ENCODE data around the gene NR1H4.
"Not testable (repeated sequence)": the region's sequence is repeated elsewhere in the genome, so short reads cannot be mapped to it uniquely, and the experiment has no call there.

NR1H4 gene

DNA sequence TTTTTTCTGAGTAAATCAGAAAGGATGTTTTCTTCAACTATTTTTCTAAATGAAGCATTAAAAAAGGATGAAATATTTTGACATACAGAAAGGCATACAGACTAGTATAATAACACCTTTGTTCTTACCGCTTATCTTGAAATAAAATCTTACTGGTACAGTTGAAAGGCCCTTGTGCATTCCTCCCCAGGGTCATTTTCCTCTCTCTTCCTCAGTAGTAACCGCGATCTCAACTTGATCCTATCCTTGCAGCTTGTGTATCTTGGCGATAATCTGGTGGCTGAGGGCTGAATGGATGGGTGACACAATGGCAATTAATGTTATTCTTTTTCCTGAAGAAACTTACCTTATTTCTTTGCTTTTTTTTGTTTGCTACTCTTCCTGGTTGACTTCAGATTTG is 118.3 kb downstream of the NR1H4 start:
- H3K36me3 ChIP-seq (replicated peaks; ENCODE audit: insufficient read depth, low read length), result no peaks in the 10 kb centered on the region
- no peak overlapping the region for H2AFZ ChIP-seq (ENCODE audit: low read length)
- H3K9me3 ChIP-seq (replicated peaks; ENCODE audit: insufficient read depth, low read length), result no peaks in the 10 kb centered on the region
- H4K20me1 ChIP-seq (ENCODE audit: insufficient read depth, low read length), result no peaks in the 10 kb centered on the region
- H3K79me2 ChIP-seq (ENCODE audit: low read length), result no peaks in the 10 kb centered on the region
- no peak overlapping the region for H3K9ac ChIP-seq (ENCODE audit: low read length)
- TF ChIP-seq, protein P1, sequence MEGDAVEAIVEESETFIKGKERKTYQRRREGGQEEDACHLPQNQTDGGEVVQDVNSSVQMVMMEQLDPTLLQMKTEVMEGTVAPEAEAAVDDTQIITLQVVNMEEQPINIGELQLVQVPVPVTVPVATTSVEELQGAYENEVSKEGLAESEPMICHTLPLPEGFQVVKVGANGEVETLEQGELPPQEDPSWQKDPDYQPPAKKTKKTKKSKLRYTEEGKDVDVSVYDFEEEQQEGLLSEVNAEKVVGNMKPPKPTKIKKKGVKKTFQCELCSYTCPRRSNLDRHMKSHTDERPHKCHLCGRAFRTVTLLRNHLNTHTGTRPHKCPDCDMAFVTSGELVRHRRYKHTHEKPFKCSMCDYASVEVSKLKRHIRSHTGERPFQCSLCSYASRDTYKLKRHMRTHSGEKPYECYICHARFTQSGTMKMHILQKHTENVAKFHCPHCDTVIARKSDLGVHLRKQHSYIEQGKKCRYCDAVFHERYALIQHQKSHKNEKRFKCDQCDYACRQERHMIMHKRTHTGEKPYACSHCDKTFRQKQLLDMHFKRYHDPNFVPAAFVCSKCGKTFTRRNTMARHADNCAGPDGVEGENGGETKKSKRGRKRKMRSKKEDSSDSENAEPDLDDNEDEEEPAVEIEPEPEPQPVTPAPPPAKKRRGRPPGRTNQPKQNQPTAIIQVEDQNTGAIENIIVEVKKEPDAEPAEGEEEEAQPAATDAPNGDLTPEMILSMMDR (IDR thresholded peaks at IDR 0.05; ENCODE audit: low read length), result no peak
- no peak for TF ChIP-seq EZH2phosphoT487 (IDR thresholded peaks at IDR 0.05; ENCODE audit: low read length)
- TF ChIP-seq EZH2 (optimal IDR thresholded peaks at IDR 0.05; ENCODE audit: low read depth, low read length), result no peak
- H3K9me2 ChIP-seq (replicated peaks; ENCODE audit: insufficient read depth, low read length), result no peaks in the 10 kb centered on the region
- no peaks in the 10 kb centered on the region for H3K4me1 ChIP-seq (ENCODE audit: low read length)
- no peaks in the 10 kb centered on the region for H3F3A ChIP-seq (ENCODE audit: insufficient read depth, low read length)
- H3K4me3 ChIP-seq (ENCODE audit: low read length), result no peak overlapping the region
- H3K4me2 ChIP-seq (ENCODE audit: low read depth, low read length), result no peak overlapping the region
- H3K27ac ChIP-seq (ENCODE audit: low read length), result no peak overlapping the region
- H3K27me3 ChIP-seq (replicated peaks; ENCODE audit: insufficient read depth, low read length), result no peaks in the 10 kb centered on the region
- DNase-seq, result no peak

DNA sequence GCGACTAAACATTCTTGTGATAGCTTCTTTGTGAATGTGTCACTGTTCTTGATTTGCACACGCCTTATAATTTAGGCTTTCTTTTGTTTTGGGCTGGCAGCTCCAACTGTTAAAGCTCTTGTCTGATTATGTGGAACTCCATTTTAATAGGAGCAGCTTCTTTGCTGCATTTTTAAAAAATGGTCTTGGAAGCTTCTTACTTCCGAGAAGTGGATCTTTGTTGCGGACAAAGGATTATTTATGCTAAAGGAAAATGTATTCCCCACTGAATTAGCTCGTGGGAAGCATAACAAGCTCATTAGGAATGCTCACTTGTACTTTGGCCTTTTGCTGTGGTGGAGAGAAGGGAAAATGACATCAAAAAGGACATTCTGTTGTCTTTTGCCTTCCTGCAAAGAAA is 119.8 kb downstream of the NR1H4 start:
- Histone ChIP-seq H3K4me1 (ENCODE audit: low read length) (no peaks in the 10 kb centered on the region), H3K27ac (ENCODE audit: low read length) (no peak overlapping the region), H3K9me3 (replicated peaks; ENCODE audit: insufficient read depth, low read length) (no peaks in the 10 kb centered on the region), H3K27me3 (replicated peaks; ENCODE audit: insufficient read depth, low read length) (no peaks in the 10 kb centered on the region), H3K4me2 (ENCODE audit: low read depth, low read length) (no peak overlapping the region), H3K79me2 (ENCODE audit: low read length) (no peaks in the 10 kb centered on the region), H3K36me3 (replicated peaks; ENCODE audit: insufficient read depth, low read length) (no peaks in the 10 kb centered on the region), H4K20me1 (ENCODE audit: insufficient read depth, low read length) (no peaks in the 10 kb centered on the region), H3K9me2 (replicated peaks; ENCODE audit: insufficient read depth, low read length) (no peaks in the 10 kb centered on the region), H3K4me3 (ENCODE audit: low read length) (no peak overlapping the region), H3K9ac (ENCODE audit: low read length) (no peak overlapping the region), H3F3A (ENCODE audit: insufficient read depth, low read length) (no peaks in the 10 kb centered on the region), H2AFZ (ENCODE audit: low read length) (no peak overlapping the region)
- TF ChIP-seq, protein P1 (IDR thresholded peaks at IDR 0.05; ENCODE audit: low read length), result no peak
- TF ChIP-seq EZH2phosphoT487 (IDR thresholded peaks at IDR 0.05; ENCODE audit: low read length) (no peak), EZH2 (optimal IDR thresholded peaks at IDR 0.05; ENCODE audit: low read depth, low read length) (no peak)
- no peak for DNase-seq

DNA sequence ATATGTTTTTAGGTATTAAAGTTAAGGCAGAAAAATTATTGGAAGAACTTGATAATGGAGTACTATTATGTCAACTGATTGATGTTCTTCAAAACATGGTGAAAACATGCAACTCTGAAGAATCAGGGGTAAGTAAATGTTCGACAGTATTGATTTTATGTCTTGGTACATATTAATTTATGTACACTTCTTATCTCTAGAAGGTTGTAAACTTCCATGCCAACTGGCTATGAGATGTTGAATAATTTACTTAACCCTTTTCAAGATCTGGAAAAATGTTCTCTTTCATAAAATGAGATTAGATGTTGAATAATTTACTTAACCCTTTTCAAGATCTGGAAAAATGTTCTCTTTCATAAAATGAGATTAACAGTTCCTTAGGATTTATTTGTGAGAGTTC is 128.0 kb downstream of the NR1H4 start:
- H3K27ac ChIP-seq (ENCODE audit: low read length), result no peak overlapping the region
- TF ChIP-seq EZH2phosphoT487 (IDR thresholded peaks at IDR 0.05; ENCODE audit: low read length) (no peak), EZH2 (optimal IDR thresholded peaks at IDR 0.05; ENCODE audit: low read depth, low read length) (no peak)
- no peak for DNase-seq

DNA sequence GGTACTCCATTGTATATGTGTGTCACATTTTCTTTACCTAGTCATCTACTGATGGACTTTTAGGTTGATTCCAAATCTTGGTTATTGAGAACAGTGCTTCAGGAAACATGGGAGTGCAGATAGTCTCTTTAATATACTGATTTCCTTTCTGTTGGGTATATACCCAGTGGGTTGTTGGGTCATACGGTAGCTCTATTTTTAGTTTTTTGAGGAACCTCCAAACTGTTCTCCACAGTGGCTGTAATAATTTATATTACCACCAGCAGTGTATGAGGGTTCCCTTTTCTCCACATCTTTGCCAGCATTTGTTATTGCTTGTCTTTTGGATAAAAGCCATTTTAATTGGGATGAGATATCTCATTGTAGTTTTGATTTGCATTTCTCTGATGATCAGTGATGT is 129.3 kb downstream of the NR1H4 start:
- not testable (repeated sequence) for H3K36me3 ChIP-seq (replicated peaks; ENCODE audit: insufficient read depth, low read length); H3F3A ChIP-seq (ENCODE audit: insufficient read depth, low read length); H3K9ac ChIP-seq (ENCODE audit: low read length); H3K27ac ChIP-seq (ENCODE audit: low read length); H3K27me3 ChIP-seq (replicated peaks; ENCODE audit: insufficient read depth, low read length); H2AFZ ChIP-seq (ENCODE audit: low read length); H3K79me2 ChIP-seq (ENCODE audit: low read length); H3K9me3 ChIP-seq (replicated peaks; ENCODE audit: insufficient read depth, low read length); H4K20me1 ChIP-seq (ENCODE audit: insufficient read depth, low read length); DNase-seq; H3K9me2 ChIP-seq (replicated peaks; ENCODE audit: insufficient read depth, low read length); H3K4me3 ChIP-seq (ENCODE audit: low read length); H3K4me2 ChIP-seq (ENCODE audit: low read depth, low read length); H3K4me1 ChIP-seq (ENCODE audit: low read length)

More for the DNA sequence above, 128.0 kb downstream of the NR1H4 start:
- H3K9me2 ChIP-seq (replicated peaks; ENCODE audit: insufficient read depth, low read length), result no peaks in the 10 kb centered on the region
- H3K27me3 ChIP-seq (replicated peaks; ENCODE audit: insufficient read depth, low read length), result no peaks in the 10 kb centered on the region
- H4K20me1 ChIP-seq (ENCODE audit: insufficient read depth, low read length), result no peaks in the 10 kb centered on the region
- H3F3A ChIP-seq (ENCODE audit: insufficient read depth, low read length), result no peaks in the 10 kb centered on the region
- H3K9me3 ChIP-seq (replicated peaks; ENCODE audit: insufficient read depth, low read length), result no peaks in the 10 kb centered on the region
- no peak overlapping the region for H3K4me2 ChIP-seq (ENCODE audit: low read depth, low read length)
- no peak overlapping the region for H3K9ac ChIP-seq (ENCODE audit: low read length)
- no peaks in the 10 kb centered on the region for H3K36me3 ChIP-seq (replicated peaks; ENCODE audit: insufficient read depth, low read length)
- H3K4me3 ChIP-seq (ENCODE audit: low read length), result no peak overlapping the region
- H3K79me2 ChIP-seq (ENCODE audit: low read length), result no peaks in the 10 kb centered on the region
- H2AFZ ChIP-seq (ENCODE audit: low read length), result no peak overlapping the region
- H3K4me1 ChIP-seq (ENCODE audit: low read length), result no peaks in the 10 kb centered on the region
